Stimulated activated CD8-positive, alpha-beta memory T cell treated with anti-CD3 and anti-CD28 coated beads, Interleukin-12 subunit alpha, Interleukin-12 subunit beta, amount 100 ng/mL, for 1 hour (primary cell): Measurements from ENCODE around the gene CAPN11.

ENCODE experiments used
- DNase-seq: peaks from one replicate; pipeline ENCODE4 v3.0.0-alpha.2; 2020; ENCODE audit warnings: low read depth

Gene CAPN11

GRCh38 chr6:44156494-44157151 lies 2.0 kb upstream of the CAPN11 start:
- no peak for DNase-seq

- DNase-seq: no peak
These were observed 1.5 kb upstream of the CAPN11 start for GRCh38 chr6:44157152-44157521.

GRCh38 chr6:44161997-44162338 lies 3.3 kb downstream of the CAPN11 start:
- DNase-seq: no peak

- no peak for DNase-seq
These were observed 4.4 kb downstream of the CAPN11 start for GRCh38 chr6:44162876-44163625.

GRCh38 chr6:44166116-44166515 lies 7.5 kb downstream of the CAPN11 start:
- DNase-seq: no peak

- no peak for DNase-seq
These were observed 8.1 kb downstream of the CAPN11 start for GRCh38 chr6:44166591-44167184.

GRCh38 chr6:44167567-44167966 lies 8.9 kb downstream of the CAPN11 start:
- no peak for DNase-seq

- DNase-seq: no peak
These were observed 10.5 kb downstream of the CAPN11 start for GRCh38 chr6:44169154-44169553.

- DNase-seq: no peak
These were observed 11.4 kb downstream of the CAPN11 start for GRCh38 chr6:44169886-44170570.

- DNase-seq: no peak
These were observed 13.4 kb downstream of the CAPN11 start for GRCh38 chr6:44171899-44172546.

GRCh38 chr6:44172731-44173500 lies 14.3 kb downstream of the CAPN11 start:
- peak; percentile 67 for DNase-seq

- DNase-seq: no peak
These were observed 17.6 kb downstream of the CAPN11 start for GRCh38 chr6:44176130-44176761.

- no peak for DNase-seq
These were observed 18.3 kb downstream of the CAPN11 start for GRCh38 chr6:44176762-44177509.

GRCh38 chr6:44177691-44178423 lies 19.2 kb downstream of the CAPN11 start:
- DNase-seq: no peak

- DNase-seq: no peak
These were observed 19.9 kb downstream of the CAPN11 start for GRCh38 chr6:44178424-44179071.

- DNase-seq: no peak
These were observed 20.5 kb downstream of the CAPN11 start for GRCh38 chr6:44179072-44179536.

GRCh38 chr6:44179648-44180047 lies 21.0 kb downstream of the CAPN11 start:
- DNase-seq: no peak

- DNase-seq: no peak
These were observed 21.8 kb downstream of the CAPN11 start for GRCh38 chr6:44180406-44180805.

GRCh38 chr6:44180886-44181285 lies 22.3 kb downstream of the CAPN11 start:
- no peak for DNase-seq
